SK-N-MC (cell line): Measurements from ENCODE around the gene MUC20.

ENCODE experiments used
- EZH2 ChIP-seq: fragments of 200-600 bp; sonication (generic); IDR thresholded peaks from one replicate; pipeline ENCODE4 v1.6.1; 2017; ENCODE audit warnings: antibody characterized with exemption
- POLR2AphosphoS5 ChIP-seq: IDR thresholded peaks from 2 replicates; pipeline ENCODE4 v1.6.1; 2012; ENCODE audit warnings: mild to moderate bottlenecking, low read depth, low read length, borderline replicate concordance

- TF ChIP-seq POLR2AphosphoS5, result no peak
- no peak for TF ChIP-seq EZH2
These were observed 10.7 kb downstream of the MUC20 start for GRCh38 chr3:195731356-195731905.
